C4-2B (cell line): ENCODE results near the gene LRCH1.

ENCODE experiments used
- CTCF ChIP-seq: fragments of 450-650 bp; conservative IDR thresholded peaks from 2 replicates; pipeline ENCODE4 v1.5.1; 2017; ENCODE audit warnings: mild to moderate bottlenecking
- ZFX ChIP-seq: fragments of 450-650 bp; IDR thresholded peaks from 2 replicates; pipeline ENCODE4 v1.6.1; 2017

- TF ChIP-seq CTCF (no peak), ZFX (no peak)
Measured at GRCh38 chr13:46543287-46543686, 9.7 kb upstream of the LRCH1 start.
